ENCODE results near the gene SRBD1. TPM values are rescaled to one million over a fixed set of nuclear protein-coding genes. Genes with fewer than 3 reads are reported as not detected.

The SRBD1 gene
- total and polyA plus RNA-seq, 9 donors = 4.8 to 34.8 (median 15.9) TPM

GRCh38 chr2:45406621-45407020, 204.4 kb downstream of the SRBD1 start:
- Histone ChIP-seq H3K27me3 (no peaks in the 10 kb centered on the region), H3K9me3 (no peaks in the 10 kb centered on the region), H3K36me3 (no peaks in the 10 kb centered on the region), H3K27ac (no peak overlapping the region), H3K4me1 (ENCODE audit: insufficient read depth) (no peaks in the 10 kb centered on the region), H3K4me3 (no peak overlapping the region)
- DNase-seq = no peak
- 31 to 48% (median 43%) methylated on average over 2 of the region's 2 CpGs for WGBS, 3 donors
- TF ChIP-seq CTCF (IDR thresholded peaks at IDR 0.05) (no peak), EP300 (IDR thresholded peaks at IDR 0.05) (no peak), POLR2A (IDR thresholded peaks at IDR 0.05) (no peak)
- intact Hi-C loops (cut with DNase I) = no loop called here

GRCh38 chr2:45404807-45405297, 206.2 kb downstream of the SRBD1 start:
- H3K27ac ChIP-seq = no peak overlapping the region
- 64 to 83% (median 74%) methylated on average over 3 of the region's 3 CpGs for WGBS, 3 donors

GRCh38 chr2:45403036-45403435, 208.0 kb downstream of the SRBD1 start:
- H3K4me1 ChIP-seq (ENCODE audit: insufficient read depth) = no peaks in the 10 kb centered on the region
- no peak overlapping the region for H3K27ac ChIP-seq
- no peak for TF ChIP-seq CTCF (IDR thresholded peaks at IDR 0.05)
- TF ChIP-seq POLR2A (IDR thresholded peaks at IDR 0.05) = no peak
- no peak for TF ChIP-seq EP300 (IDR thresholded peaks at IDR 0.05)
- no peak for DNase-seq
- no peak overlapping the region for H3K4me3 ChIP-seq
- no peaks in the 10 kb centered on the region for H3K9me3 ChIP-seq
- H3K36me3 ChIP-seq = no peaks in the 10 kb centered on the region
- intact Hi-C loops (cut with DNase I) = no loop called here
- no peaks in the 10 kb centered on the region for H3K27me3 ChIP-seq

More at GRCh38 chr2:45404807-45405297, 206.2 kb downstream of the SRBD1 start:
- Histone ChIP-seq H3K4me3 (no peak overlapping the region), H3K36me3 (no peaks in the 10 kb centered on the region), H3K9me3 (no peaks in the 10 kb centered on the region), H3K4me1 (ENCODE audit: insufficient read depth) (no peaks in the 10 kb centered on the region), H3K27me3 (no peaks in the 10 kb centered on the region)
- TF ChIP-seq CTCF (IDR thresholded peaks at IDR 0.05) = no peak
- TF ChIP-seq EP300 (IDR thresholded peaks at IDR 0.05) = no peak
- no peak for TF ChIP-seq POLR2A (IDR thresholded peaks at IDR 0.05)
- intact Hi-C loops (cut with DNase I) = no loop called here
- no peak for DNase-seq

- Histone ChIP-seq H3K27me3 (no peaks in the 10 kb centered on the region), H3K4me1 (ENCODE audit: insufficient read depth) (no peaks in the 10 kb centered on the region), H3K36me3 (no peaks in the 10 kb centered on the region), H3K4me3 (no peak overlapping the region), H3K27ac (no peak overlapping the region), H3K9me3 (no peaks in the 10 kb centered on the region)
- intact Hi-C loops (cut with DNase I) = no loop called here
- 76 to 78% (median 77%) methylated on average over 5 of the region's 5 CpGs for WGBS, 3 donors
- DNase-seq = no peak
- TF ChIP-seq EP300 (IDR thresholded peaks at IDR 0.05) (no peak), CTCF (IDR thresholded peaks at IDR 0.05) (no peak), POLR2A (IDR thresholded peaks at IDR 0.05) (no peak)
Measured at GRCh38 chr2:45401431-45401922, 209.6 kb downstream of the SRBD1 start.
